Stimulated activated CD8-positive, alpha-beta memory T cell treated with anti-CD3 and anti-CD28 coated beads, Interleukin-12 subunit alpha, Interleukin-12 subunit beta, amount 100 ng/mL, for 24 hours (primary cell): ENCODE data around the gene DUS1L.
A peak's percentile ranks its signal among the peaks of the same experiment; 100 is the strongest.

Source experiments
- DNase-seq: peaks from one replicate; pipeline ENCODE4 v3.0.0-alpha.2; 2020; ENCODE audit errors: extremely low read depth

Gene DUS1L

GRCh38 chr17:82065638-82066303 is at the start of gene DUS1L:
DUS1L (minus strand) TSS chr17:82065804; CDS start chr17:82065059, 745 bp downstream.
- DNase-seq, result peak; percentile 45

- DNase-seq, result no peak
Measured at GRCh38 chr17:82114872-82115271, 49.3 kb upstream of the DUS1L start.

- no peak for DNase-seq
Measured at GRCh38 chr17:82114447-82114846, 48.8 kb upstream of the DUS1L start.

- no peak for DNase-seq
Measured at GRCh38 chr17:82113941-82114340, 48.3 kb upstream of the DUS1L start.

GRCh38 chr17:82113422-82113821 is 47.8 kb upstream of the DUS1L start:
- no peak for DNase-seq

GRCh38 chr17:82112914-82113311 is 47.3 kb upstream of the DUS1L start:
- DNase-seq, result no peak

- no peak for DNase-seq
Measured at GRCh38 chr17:82112181-82112913, 46.7 kb upstream of the DUS1L start.

- no peak for DNase-seq
Measured at GRCh38 chr17:82110298-82110697, 44.7 kb upstream of the DUS1L start.

GRCh38 chr17:82108961-82109475 is 43.4 kb upstream of the DUS1L start:
- DNase-seq, result no peak

- DNase-seq, result no peak
Measured at GRCh38 chr17:82108496-82108945, 42.9 kb upstream of the DUS1L start.

GRCh38 chr17:82108038-82108437 is 42.4 kb upstream of the DUS1L start:
- DNase-seq, result no peak

GRCh38 chr17:82107341-82107860 is 41.8 kb upstream of the DUS1L start:
- DNase-seq, result no peak

- DNase-seq, result no peak
Measured at GRCh38 chr17:82106688-82107305, 41.2 kb upstream of the DUS1L start.

GRCh38 chr17:82105882-82106687 is 40.5 kb upstream of the DUS1L start:
- DNase-seq, result no peak

- no peak for DNase-seq
Measured at GRCh38 chr17:82105417-82105881, 39.8 kb upstream of the DUS1L start.

GRCh38 chr17:82104797-82105416 is 39.3 kb upstream of the DUS1L start:
- no peak for DNase-seq

GRCh38 chr17:82103553-82104451 is 38.2 kb upstream of the DUS1L start:
- DNase-seq, result no peak

- DNase-seq, result no peak
Measured at GRCh38 chr17:82101767-82102679, 36.4 kb upstream of the DUS1L start.

GRCh38 chr17:82101301-82101715 is 35.7 kb upstream of the DUS1L start:
- DNase-seq, result no peak
